Neural crest cell (in vitro differentiated cells): Measurements from ENCODE around the gene C3orf20. TPM values are rescaled to one million over a fixed set of nuclear protein-coding genes. Genes with fewer than 3 reads are reported as not detected.
A peak's percentile ranks its signal among the peaks of the same experiment; 100 is the strongest.
"Not testable (repeated sequence)": the region's sequence is repeated elsewhere in the genome, so short reads cannot be mapped to it uniquely, and the experiment has no call there.

Experiments
- DNase-seq: peaks from one replicate; pipeline ENCODE4 v3.0.0; 2021; ENCODE audit warnings: low read depth, mixed read lengths, low spot score
- H3K27ac Mint-ChIP-seq: one replicate; pipeline ENCODE4 v1.8.0; 2021; ENCODE audit warnings: mild to moderate bottlenecking, mixed read lengths; ENCODE audit not compliant: unreplicated experiment
- H3K27me3 Mint-ChIP-seq: 2 replicates; pipeline ENCODE4 v1.8.0; 2021; ENCODE audit warnings: low read depth, mild to moderate bottlenecking, mixed read lengths
- H3K36me3 Mint-ChIP-seq: 2 replicates; pipeline ENCODE4 v1.8.0; 2021; ENCODE audit warnings: low read depth, mild to moderate bottlenecking, mixed read lengths
- H3K4me1 Mint-ChIP-seq: 2 replicates; pipeline ENCODE4 v1.8.0; 2021; ENCODE audit warnings: mixed read lengths
- H3K4me3 Mint-ChIP-seq: one replicate; pipeline ENCODE4 v1.8.0; 2021; ENCODE audit warnings: mild to moderate bottlenecking, mixed read lengths
- H3K9me3 Mint-ChIP-seq: 2 replicates; pipeline ENCODE4 v1.8.0; 2021; ENCODE audit warnings: mixed read lengths
- CTCF ChIP-seq: fragments of 200-600 bp; sonication (generic); conservative IDR thresholded peaks from 2 replicates; pipeline ENCODE4 v1.5.0; 2021; ENCODE audit warnings: antibody characterized with exemption, mild to moderate bottlenecking
- total RNA-seq: library from RNA; stranded (reverse); gene quantifications from 2 replicates; pipeline ENCODE4 v1.2.1, GENCODE V29; 2021

Gene C3orf20
- total RNA-seq, 1 donor from 2014 or later: 0.14 TPM

- Mint-ChIP-seq H3K4me3 (no peak overlapping the region), H3K27ac (no peak overlapping the region), H3K36me3 (no peaks in the 10 kb centered on the region), H3K27me3 (peaks cover 63% of the 10 kb centered on the region), H3K9me3 (no peaks in the 10 kb centered on the region), H3K4me1 (peaks cover 15% of the 10 kb centered on the region)
- DNase-seq: no peak
- no peak for TF ChIP-seq CTCF
These were observed 131.8 kb downstream of the C3orf20 start for GRCh38 chr3:14806641-14807263.

- no peaks in the 10 kb centered on the region for H3K36me3 Mint-ChIP-seq
- TF ChIP-seq CTCF: no peak
- DNase-seq: no peak
- H3K27me3 Mint-ChIP-seq: peaks cover 75% of the 10 kb centered on the region
- no peak overlapping the region for H3K27ac Mint-ChIP-seq
- H3K4me3 Mint-ChIP-seq: no peak overlapping the region
- H3K4me1 Mint-ChIP-seq: peaks cover 15% of the 10 kb centered on the region
- H3K9me3 Mint-ChIP-seq: no peaks in the 10 kb centered on the region
These were observed 133.1 kb downstream of the C3orf20 start for GRCh38 chr3:14808025-14808424.

- peaks cover 79% of the 10 kb centered on the region for H3K27me3 Mint-ChIP-seq
- H3K9me3 Mint-ChIP-seq: no peaks in the 10 kb centered on the region
- no peak for TF ChIP-seq CTCF
- H3K27ac Mint-ChIP-seq: no peak overlapping the region
- no peak overlapping the region for H3K4me3 Mint-ChIP-seq
- peaks cover 15% of the 10 kb centered on the region for H3K4me1 Mint-ChIP-seq
- DNase-seq: no peak
- H3K36me3 Mint-ChIP-seq: no peaks in the 10 kb centered on the region
These were observed 133.7 kb downstream of the C3orf20 start for GRCh38 chr3:14808502-14809266.

GRCh38 chr3:14809611-14810010 is 134.7 kb downstream of the C3orf20 start:
- H3K27me3 Mint-ChIP-seq: peaks cover 88% of the 10 kb centered on the region
- peaks cover 10% of the 10 kb centered on the region for H3K4me1 Mint-ChIP-seq
- peak overlapping the region; percentile 58 for H3K4me3 Mint-ChIP-seq

GRCh38 chr3:14810070-14810791 is 135.3 kb downstream of the C3orf20 start:
- DNase-seq: no peak

More at GRCh38 chr3:14809611-14810010, 134.7 kb downstream of the C3orf20 start:
- not testable (repeated sequence) for H3K36me3 Mint-ChIP-seq, H3K9me3 Mint-ChIP-seq, DNase-seq, H3K27ac Mint-ChIP-seq

More at GRCh38 chr3:14810070-14810791, 135.3 kb downstream of the C3orf20 start:
- TF ChIP-seq CTCF: no peak
- H3K4me1 Mint-ChIP-seq: peaks cover 4% of the 10 kb centered on the region
- peak overlapping the region; percentile 58 for H3K4me3 Mint-ChIP-seq
- H3K9me3 Mint-ChIP-seq: no peaks in the 10 kb centered on the region
- no peaks in the 10 kb centered on the region for H3K36me3 Mint-ChIP-seq
- no peak overlapping the region for H3K27ac Mint-ChIP-seq
- H3K27me3 Mint-ChIP-seq: peaks cover 91% of the 10 kb centered on the region
